Measurements from ENCODE around the gene PVALB.

Gene PVALB

GRCh38 chr22:36814801-36815200 lies 2.0 kb downstream of the PVALB start:
- no peak for DNase-seq (ENCODE audit: low read depth in 2 of 2)

DNA sequence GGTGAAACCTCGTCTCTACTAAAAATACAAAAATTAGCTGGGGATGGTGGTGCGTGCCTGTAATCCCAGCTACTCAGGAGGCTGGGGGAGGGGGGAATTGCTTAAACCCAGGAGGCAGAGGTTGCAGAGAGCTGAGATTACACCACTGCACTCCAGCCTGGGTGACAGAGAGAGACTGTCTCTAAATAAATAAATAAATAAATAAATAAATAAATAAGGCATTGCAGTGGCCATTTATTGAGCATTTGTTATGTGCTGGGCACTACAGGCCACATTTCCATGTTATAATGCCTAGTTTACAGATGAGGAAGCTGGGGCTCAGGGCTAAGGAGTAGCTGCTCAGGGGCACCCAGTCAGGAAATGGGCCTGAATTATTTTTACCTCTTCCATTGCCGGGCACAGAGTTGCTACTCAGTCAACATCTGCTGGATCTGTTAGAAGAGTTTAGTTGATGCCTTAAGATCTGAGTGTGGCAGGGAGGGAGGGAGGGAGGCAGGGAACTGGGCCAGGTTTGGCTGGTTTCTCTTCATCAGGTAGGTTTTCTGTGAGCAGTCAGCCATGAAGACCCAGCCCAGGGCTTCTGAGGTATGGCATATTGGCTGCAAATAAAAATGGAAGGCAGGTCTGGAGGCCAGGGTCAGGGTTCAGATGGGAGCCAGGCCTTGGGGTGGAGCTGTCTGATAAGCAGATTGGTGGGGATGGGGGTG lies 5.6 kb downstream of the PVALB start:
- DNase-seq (ENCODE audit: low read depth in 2 of 2): no peak

- DNase-seq (ENCODE audit: low read depth in 2 of 2): no peak
These were observed 7.5 kb downstream of the PVALB start for GRCh38 chr22:36809351-36809750.

DNA sequence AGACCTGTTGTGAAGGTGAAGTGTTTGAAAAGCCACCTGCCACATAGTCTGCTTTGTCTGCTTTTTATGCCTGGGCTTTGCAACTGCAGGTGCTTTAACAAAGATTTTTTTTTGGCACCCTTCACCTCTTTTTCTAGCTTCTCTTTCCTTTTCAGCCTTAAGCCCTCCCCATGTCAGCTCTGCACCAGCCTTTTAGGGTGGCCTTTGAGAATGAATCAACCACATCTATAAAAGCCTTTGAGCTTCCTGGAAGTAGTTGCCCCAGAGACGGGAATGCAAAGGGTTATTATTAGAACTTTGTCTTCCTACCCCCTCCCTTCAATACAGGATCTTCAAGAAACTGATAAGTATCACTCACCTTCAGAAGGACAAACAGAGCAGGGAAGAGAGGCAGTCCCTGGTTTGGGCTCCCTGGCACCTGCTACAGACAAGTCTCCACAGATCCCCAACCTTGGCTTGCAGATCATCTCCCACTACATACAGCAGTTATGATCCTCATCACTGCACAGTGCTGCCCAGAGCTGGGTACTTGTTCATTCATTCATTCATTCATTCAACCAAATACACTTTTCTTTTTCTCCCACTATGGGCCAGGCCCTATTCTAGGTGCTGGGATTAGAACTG lies 8.0 kb downstream of the PVALB start:
- DNase-seq (ENCODE audit: low read depth in 2 of 2): no peak

- no peak for DNase-seq (ENCODE audit: low read depth in 2 of 2)
These were observed 9.2 kb downstream of the PVALB start for GRCh38 chr22:36807627-36808026.

DNA sequence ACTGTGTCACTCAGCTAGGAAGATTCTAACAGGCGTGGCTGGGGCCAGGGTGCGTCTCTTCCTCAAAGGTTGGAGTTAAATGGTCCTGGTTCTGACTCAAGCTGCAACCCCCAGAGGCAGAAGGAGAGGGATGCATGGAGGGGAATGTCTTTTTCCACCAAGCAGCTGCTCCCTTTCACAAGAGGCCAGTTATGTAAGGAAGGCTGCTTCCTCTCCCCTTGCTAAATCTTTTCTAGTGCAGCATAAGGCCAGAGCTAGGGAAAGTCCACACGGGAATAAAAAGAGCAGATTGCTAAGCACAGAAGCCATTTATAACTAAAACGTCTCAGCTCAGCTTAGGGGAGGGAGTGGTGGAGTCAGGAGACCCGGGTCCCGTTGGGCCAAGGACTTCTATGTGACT lies 10.0 kb downstream of the PVALB start:
- no peak for DNase-seq (ENCODE audit: low read depth in 2 of 2)

DNA sequence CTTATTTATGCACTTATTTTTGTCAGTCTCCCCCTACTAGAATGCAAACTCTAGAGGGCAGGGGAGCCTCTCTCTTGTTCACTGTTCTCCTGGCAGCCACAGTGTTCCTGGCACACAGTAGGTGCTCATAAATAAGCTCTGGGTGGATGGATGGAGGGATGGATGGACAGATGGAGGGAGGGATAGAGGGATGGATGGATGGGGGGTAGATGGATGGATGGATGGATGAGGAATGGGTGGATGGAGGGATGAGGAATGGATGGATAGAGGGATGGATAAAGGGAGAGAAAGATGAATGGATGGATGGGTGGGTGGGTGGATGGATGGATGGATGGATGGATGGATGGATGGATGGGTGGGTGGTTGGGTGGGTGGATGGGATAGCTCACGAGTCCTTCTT lies 13.5 kb downstream of the PVALB start:
- no peak for DNase-seq (ENCODE audit: low read depth in 2 of 2)

DNA sequence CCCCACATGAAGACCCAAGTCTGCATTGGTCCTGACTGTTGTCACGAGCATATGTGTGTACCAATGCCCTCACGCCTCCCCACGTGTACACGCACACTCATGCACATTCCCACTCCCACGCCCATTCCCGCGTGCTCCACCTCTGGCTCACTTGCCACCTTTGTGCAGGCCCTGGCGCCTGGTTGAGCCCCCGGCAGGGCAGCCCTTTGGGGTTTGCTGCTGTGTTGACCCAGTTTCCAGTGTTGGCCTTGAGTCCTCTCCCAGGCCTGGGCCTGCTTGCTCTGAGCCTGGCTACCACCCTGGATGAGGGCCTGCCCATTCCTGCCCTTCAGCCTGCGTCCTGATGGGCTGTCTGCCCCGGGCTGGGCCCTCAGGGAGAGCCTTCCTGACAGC lies 18.2 kb downstream of the PVALB start:
- no peak for DNase-seq (ENCODE audit: low read depth in 2 of 2)

GRCh38 chr22:36797911-36798673 lies 18.7 kb downstream of the PVALB start:
- DNase-seq (ENCODE audit: low read depth in 2 of 2): no peak

GRCh38 chr22:36797374-36797773 lies 19.5 kb downstream of the PVALB start:
- DNase-seq (ENCODE audit: low read depth in 2 of 2): no peak

GRCh38 chr22:36796552-36797175 lies 20.2 kb downstream of the PVALB start:
- DNase-seq (ENCODE audit: low read depth in 2 of 2): no peak

- no peak for DNase-seq (ENCODE audit: low read depth in 2 of 2)
These were observed 21.2 kb downstream of the PVALB start for GRCh38 chr22:36795633-36796032.

DNA sequence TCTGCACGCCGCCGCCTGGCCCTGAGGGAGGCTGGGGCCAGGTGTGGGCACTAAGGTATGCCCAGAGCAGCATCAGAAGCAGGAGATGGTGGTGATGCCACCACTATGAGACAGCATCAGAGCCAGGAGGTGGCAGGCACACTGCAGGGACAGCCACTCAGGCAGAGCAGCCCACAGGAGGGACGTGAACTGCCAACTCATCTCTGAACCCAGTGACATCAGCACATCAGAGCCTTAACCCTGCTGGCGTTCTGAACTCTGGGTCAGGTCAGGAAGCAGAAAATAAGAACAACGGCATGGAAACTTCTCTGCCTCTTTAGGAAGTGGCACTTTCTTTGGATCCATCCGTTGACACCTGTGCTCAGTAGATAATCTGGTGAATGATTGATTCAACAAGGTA lies 26.2 kb downstream of the PVALB start:
- peak; percentile 30 to 45 for DNase-seq (ENCODE audit: low read depth in 2 of 2)

- DNase-seq (ENCODE audit: low read depth in 2 of 2): no peak
These were observed 29.4 kb downstream of the PVALB start for GRCh38 chr22:36787204-36787988.

- no peak for DNase-seq (ENCODE audit: low read depth in 2 of 2)
These were observed 33.1 kb downstream of the PVALB start for GRCh38 chr22:36783743-36784142.

- peak; percentile 80 to 87 for DNase-seq (ENCODE audit: low read depth in 2 of 2)
These were observed 34.9 kb downstream of the PVALB start for GRCh38 chr22:36781656-36782627.

DNA sequence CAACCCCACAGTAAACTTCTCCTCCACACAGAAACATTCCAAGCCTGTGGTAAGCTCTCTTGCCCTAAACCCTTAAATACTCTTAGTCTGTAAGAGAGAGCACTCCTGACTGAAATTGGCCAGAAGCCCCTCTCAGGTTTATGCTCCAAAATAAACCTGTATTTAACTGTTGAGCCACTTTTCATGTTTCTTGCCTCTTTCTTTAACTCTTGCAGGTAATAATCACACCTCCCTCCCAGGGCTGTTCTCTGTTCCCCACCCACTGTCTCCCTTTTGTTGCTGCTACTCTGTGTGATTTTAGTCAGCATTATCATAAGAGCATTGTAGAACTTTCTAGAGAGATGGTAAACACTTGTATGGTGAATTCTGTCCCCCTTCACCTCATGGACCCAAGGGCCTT lies 38.8 kb downstream of the PVALB start:
- no peak for DNase-seq (ENCODE audit: low read depth in 2 of 2)

DNA sequence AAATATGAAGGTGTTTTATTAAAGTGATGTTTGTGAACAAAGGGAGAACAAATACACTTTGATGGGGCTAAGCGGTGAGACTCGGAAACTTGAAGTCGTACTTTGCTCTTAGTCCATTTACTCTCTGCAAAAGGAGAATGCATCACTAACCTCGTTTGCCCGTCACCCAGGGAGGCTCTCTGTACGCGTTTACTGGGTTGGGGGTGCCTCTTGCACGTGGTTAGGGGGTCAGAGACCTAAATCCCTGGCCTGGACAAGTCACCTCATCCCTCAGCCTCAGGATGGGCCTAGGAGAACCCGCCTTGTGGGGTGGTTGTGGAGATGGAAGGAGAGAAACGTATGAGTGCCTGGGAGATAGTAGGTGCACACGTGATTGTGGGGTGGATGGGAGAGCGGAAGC lies 40.1 kb downstream of the PVALB start:
- no peak for DNase-seq (ENCODE audit: low read depth in 2 of 2)

- DNase-seq (ENCODE audit: low read depth in 2 of 2): peak; percentile 95 to 97
These were observed 40.7 kb downstream of the PVALB start, which contains the start of gene IFT27 for GRCh38 chr22:36775964-36776669. Gene IFT27 (minus strand): TSS chr22:36776119. CDS start chr22:36775707, 412 bp downstream.

- DNase-seq (ENCODE audit: low read depth in 2 of 2): peak; percentile 5 to 7
These were observed 41.3 kb downstream of the PVALB start for GRCh38 chr22:36775586-36775963.

Measured in stimulated activated CD4-positive, alpha-beta T cell treated with anti-CD3 and anti-CD28 coated beads, Interleukin-15, amount 100 ng/mL, for 48 hours (primary cell).